Prostate gland (tissue), 2 donors: ENCODE measurements around the gene MITF. TPM values are rescaled to one million over a fixed set of nuclear protein-coding genes. Genes with fewer than 3 reads are reported as not detected.

Source experiments
- DNase-seq: peaks from one replicate; pipeline ENCODE4 v3.0.0-alpha.2; 2019; ENCODE audit warnings: low spot score
- H3K27ac ChIP-seq, 2 donors: fragments of 200-600 bp; sonication (generic); 2 replicates each; pipeline ENCODE4 v1.5.1; 2017 to 2019
- H3K27me3 ChIP-seq: fragments of 200-600 bp; sonication (generic); replicated peaks from 2 replicates; pipeline ENCODE4 v1.5.1; 2019; ENCODE audit not compliant: insufficient read depth
- H3K36me3 ChIP-seq, 2 donors: fragments of 200-600 bp; sonication (generic); 1 replicate in 1 of 2; 2 replicates in 1 of 2; pipeline versions ENCODE4 v1.5.1 to v1.8.1; 2017 to 2019
- H3K4me1 ChIP-seq: fragments of 200-600 bp; sonication (generic); replicated peaks from 2 replicates; pipeline ENCODE4 v1.5.1; 2019
- H3K4me3 ChIP-seq, 2 donors: fragments of 200-600 bp; sonication (generic); 2 replicates each; pipeline ENCODE4 v1.5.1; 2017 to 2019
- H3K9me3 ChIP-seq: fragments of 200-600 bp; sonication (generic); 2 replicates; pipeline ENCODE4 v1.5.1; 2017
- POLR2A ChIP-seq: fragments of 450-650 bp; IDR thresholded peaks from one replicate; pipeline ENCODE4 v1.6.1; 2016; ENCODE audit warnings: antibody characterized with exemption, mild to moderate bottlenecking
- POLR2AphosphoS5 ChIP-seq: sonication (generic); formaldehyde crosslinking; IDR thresholded peaks from one replicate; pipeline ENCODE4 v1.6.1; 2017; ENCODE audit warnings: antibody characterized with exemption
- WGBS: methylation state at CpG from one replicate; pipeline ENCODE4 v1.1.5; 2018; 5-methylcytosine and 5-hydroxymethylcytosine counted together
- intact Hi-C: fragments of 100-400 bp; cut with DNase I; formaldehyde crosslinking; loops from one replicate; pipeline ENCODE4 v1.14.2; 2022
- total RNA-seq, 2 donors: library from RNA; depleted of rRNA; stranded (reverse); fragments of >200 nt; gene quantifications; one replicate each; pipeline ENCODE4 v1.1.0, GENCODE V29; 2016
- TF ChIP-seq, protein P1 (sequence below), 4 experiments: fragments of 200-600 bp in 2 of 4; fragments of 450-650 bp in 2 of 4; sonication (generic) in 2 of 4; IDR thresholded peaks; 1 replicate in 3 of 4; 2 replicates in 1 of 4; pipeline ENCODE4 v1.5.1; 2016 to 2019; ENCODE audit warnings: antibody characterized with exemption in 4 of 4, mild to moderate bottlenecking in 2 of 4, moderate library complexity in 2 of 4

MITF gene
- total RNA-seq, 2 donors from 2014 or later: 7.7 to 17.6 TPM

- Histone ChIP-seq H3K27ac (no peak overlapping the region), H3K36me3 (no peaks in the 10 kb centered on the region), H3K4me1 (no peaks in the 10 kb centered on the region), H3K4me3 (no peak overlapping the region), H3K27me3 (no peaks in the 10 kb centered on the region), H3K9me3 (no peaks in the 10 kb centered on the region)
- intact Hi-C loops: no loop called here
- TF ChIP-seq POLR2AphosphoS5: no peak
- TF ChIP-seq, protein P1, sequence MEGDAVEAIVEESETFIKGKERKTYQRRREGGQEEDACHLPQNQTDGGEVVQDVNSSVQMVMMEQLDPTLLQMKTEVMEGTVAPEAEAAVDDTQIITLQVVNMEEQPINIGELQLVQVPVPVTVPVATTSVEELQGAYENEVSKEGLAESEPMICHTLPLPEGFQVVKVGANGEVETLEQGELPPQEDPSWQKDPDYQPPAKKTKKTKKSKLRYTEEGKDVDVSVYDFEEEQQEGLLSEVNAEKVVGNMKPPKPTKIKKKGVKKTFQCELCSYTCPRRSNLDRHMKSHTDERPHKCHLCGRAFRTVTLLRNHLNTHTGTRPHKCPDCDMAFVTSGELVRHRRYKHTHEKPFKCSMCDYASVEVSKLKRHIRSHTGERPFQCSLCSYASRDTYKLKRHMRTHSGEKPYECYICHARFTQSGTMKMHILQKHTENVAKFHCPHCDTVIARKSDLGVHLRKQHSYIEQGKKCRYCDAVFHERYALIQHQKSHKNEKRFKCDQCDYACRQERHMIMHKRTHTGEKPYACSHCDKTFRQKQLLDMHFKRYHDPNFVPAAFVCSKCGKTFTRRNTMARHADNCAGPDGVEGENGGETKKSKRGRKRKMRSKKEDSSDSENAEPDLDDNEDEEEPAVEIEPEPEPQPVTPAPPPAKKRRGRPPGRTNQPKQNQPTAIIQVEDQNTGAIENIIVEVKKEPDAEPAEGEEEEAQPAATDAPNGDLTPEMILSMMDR (IDR thresholded peaks at IDR 0.05): no peak
- no peak for TF ChIP-seq POLR2A
- DNase-seq: no peak
- 47% methylated on average over 2 of the region's 2 CpGs for WGBS
These were observed 89.6 kb downstream of the MITF start for GRCh38 chr3:69828817-69829216.

- intact Hi-C loops: no loop called here
- H3K9me3 ChIP-seq: no peaks in the 10 kb centered on the region
- no peaks in the 10 kb centered on the region for H3K36me3 ChIP-seq
- no peak overlapping the region for H3K4me3 ChIP-seq
- 94% methylated on average over 3 of the region's 3 CpGs for WGBS
- TF ChIP-seq POLR2AphosphoS5 (no peak), POLR2A (no peak)
- TF ChIP-seq, protein P1 (IDR thresholded peaks at IDR 0.05): no peak
- no peak overlapping the region for H3K27ac ChIP-seq
- H3K27me3 ChIP-seq: no peaks in the 10 kb centered on the region
- no peak for DNase-seq
- H3K4me1 ChIP-seq: no peaks in the 10 kb centered on the region
These were observed 90.9 kb downstream of the MITF start for GRCh38 chr3:69830147-69830546.

DNA sequence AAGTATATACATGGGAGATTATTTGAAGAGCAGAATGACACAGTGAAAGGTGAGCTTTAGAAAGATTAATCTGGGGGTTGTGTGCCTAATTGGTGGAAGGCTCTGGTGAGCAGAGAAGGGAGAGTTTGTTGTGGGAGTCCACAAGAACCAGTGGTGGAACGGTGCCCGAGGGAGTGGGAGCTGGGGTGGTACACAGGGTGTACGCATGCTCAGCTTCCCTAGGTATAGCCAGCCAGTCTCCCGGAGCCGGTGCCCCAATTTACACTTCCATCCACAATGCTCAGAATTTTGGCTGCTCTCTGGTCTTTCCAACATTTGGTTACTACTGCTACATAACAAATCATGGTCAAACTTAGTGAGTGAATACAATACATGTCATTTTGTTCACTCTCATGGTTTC lies 92.5 kb downstream of the MITF start:
- DNase-seq: no peak
- intact Hi-C loops: no loop called here
- H3K9me3 ChIP-seq: no peaks in the 10 kb centered on the region
- H3K4me3 ChIP-seq: no peak overlapping the region
- H3K4me1 ChIP-seq: no peaks in the 10 kb centered on the region
- H3K27ac ChIP-seq: no peak overlapping the region
- TF ChIP-seq POLR2A (no peak), POLR2AphosphoS5 (no peak)
- TF ChIP-seq, protein P1 (IDR thresholded peaks at IDR 0.05): no peak
- H3K27me3 ChIP-seq: no peaks in the 10 kb centered on the region
- WGBS: 59% methylated on average over 5 of the region's 5 CpGs
- H3K36me3 ChIP-seq: no peaks in the 10 kb centered on the region

GRCh38 chr3:69833591-69833990 lies 94.3 kb downstream of the MITF start:
- H3K36me3 ChIP-seq: no peaks in the 10 kb centered on the region
- TF ChIP-seq POLR2A (no peak), POLR2AphosphoS5 (no peak)
- TF ChIP-seq, protein P1 (IDR thresholded peaks at IDR 0.05): no peak
- intact Hi-C loops: no loop called here
- no peaks in the 10 kb centered on the region for H3K4me1 ChIP-seq
- no peak for DNase-seq
- H3K27me3 ChIP-seq: no peaks in the 10 kb centered on the region
- H3K9me3 ChIP-seq: no peaks in the 10 kb centered on the region
- no peak overlapping the region for H3K4me3 ChIP-seq
- no peak overlapping the region for H3K27ac ChIP-seq

DNA sequence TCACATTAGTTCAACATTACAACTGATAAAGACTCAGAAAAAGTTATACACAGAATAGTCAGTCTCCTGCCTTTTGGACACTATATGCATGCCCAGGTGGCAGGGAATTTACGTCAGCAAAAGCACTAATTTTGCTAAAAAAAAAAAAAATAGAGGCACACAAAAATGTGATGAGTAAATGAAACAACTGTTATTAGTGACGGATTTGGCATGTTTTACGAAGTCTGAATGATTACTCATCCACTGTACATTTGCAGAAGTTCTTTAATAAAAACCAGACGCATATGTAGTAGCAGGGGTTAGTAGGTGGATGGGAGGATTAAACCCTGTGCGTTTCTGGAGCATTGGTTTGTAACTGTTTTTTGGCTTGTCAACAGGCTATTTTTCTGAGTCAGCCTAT lies 99.0 kb downstream of the MITF start:
- no peaks in the 10 kb centered on the region for H3K9me3 ChIP-seq
- no peak for DNase-seq
- no peak overlapping the region for H3K27ac ChIP-seq
- intact Hi-C loops: no loop called here
- no peaks in the 10 kb centered on the region for H3K4me1 ChIP-seq
- TF ChIP-seq, protein P1 (IDR thresholded peaks at IDR 0.05): no peak
- no peak for TF ChIP-seq POLR2A
- TF ChIP-seq POLR2AphosphoS5: no peak
- no peak overlapping the region for H3K4me3 ChIP-seq
- no peaks in the 10 kb centered on the region for H3K27me3 ChIP-seq
- WGBS: 72% methylated on average over 5 of the region's 5 CpGs
- no peaks in the 10 kb centered on the region for H3K36me3 ChIP-seq
